Epidermal melanocyte (primary cell): Measurements from ENCODE around the gene ZNF768.
"Not testable (repeated sequence)": the region's sequence is repeated elsewhere in the genome, so short reads cannot be mapped to it uniquely, and the experiment has no call there.

Experiments used
- DNase-seq: peaks from one replicate; pipeline ENCODE4 v3.0.0; 2011; ENCODE audit warnings: low spot score; ENCODE audit not compliant: insufficient read length

The ZNF768 gene

DNA sequence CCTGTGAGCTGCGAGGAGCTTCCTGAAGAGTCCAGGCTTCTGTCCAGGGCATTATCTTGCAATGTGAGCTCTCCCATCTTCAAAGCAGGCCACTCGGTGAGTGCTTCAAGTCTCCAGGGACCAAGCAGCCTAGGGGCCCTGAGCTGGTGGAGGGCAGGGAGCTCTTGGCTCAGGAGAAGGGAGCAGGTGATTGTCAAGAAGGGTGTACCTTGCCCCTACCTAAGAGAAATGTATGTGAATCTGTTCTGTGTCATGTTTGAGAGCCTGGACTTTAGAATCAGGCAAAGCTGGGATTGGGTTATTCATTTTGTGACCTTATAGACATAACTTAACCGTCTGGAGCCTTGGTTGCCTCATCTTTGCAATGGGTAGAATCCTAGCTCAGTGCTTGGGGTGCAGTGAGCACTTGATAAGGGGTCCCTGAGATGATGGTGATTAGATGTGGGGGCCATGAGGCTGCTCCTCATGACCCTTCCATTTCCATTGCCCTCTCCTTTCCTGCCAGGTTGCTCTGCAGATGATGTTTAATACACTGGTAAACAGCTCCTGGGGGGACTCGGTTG, 15.9 kb downstream of the ZNF768 start:
- DNase-seq, result no peak

DNA sequence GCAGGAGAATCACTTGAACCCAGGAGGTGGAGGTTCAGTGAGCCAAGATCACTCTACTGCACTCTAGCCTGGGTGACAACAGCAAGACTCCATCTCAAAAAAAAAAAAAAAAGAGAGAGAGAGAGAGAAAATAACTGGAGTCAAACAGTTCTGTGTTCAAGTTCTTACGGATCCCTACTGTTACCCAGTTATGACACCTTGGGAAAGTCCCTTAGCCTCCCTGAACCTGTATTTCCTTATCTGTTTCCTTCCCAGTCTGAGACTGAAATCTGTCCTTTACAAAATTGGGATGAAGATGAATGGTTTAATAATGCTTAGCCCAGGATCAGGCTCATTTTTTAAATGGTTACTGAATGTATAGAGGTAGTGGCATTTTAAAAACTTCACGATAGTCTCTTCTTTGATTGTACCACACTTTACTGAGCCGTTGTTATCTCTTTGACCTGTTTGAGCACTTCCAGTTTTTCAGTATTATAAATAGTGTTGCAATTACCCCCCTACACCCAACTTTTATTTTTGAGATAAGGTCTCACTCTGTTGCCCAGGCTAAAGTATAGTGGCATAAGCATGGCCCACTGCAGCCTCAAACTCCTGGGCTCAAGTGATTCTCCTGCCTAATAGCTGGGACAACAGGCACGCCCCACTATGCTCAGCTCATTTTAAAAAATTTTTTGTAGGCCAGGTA, 17.1 kb downstream of the ZNF768 start:
- no peak for DNase-seq

DNA sequence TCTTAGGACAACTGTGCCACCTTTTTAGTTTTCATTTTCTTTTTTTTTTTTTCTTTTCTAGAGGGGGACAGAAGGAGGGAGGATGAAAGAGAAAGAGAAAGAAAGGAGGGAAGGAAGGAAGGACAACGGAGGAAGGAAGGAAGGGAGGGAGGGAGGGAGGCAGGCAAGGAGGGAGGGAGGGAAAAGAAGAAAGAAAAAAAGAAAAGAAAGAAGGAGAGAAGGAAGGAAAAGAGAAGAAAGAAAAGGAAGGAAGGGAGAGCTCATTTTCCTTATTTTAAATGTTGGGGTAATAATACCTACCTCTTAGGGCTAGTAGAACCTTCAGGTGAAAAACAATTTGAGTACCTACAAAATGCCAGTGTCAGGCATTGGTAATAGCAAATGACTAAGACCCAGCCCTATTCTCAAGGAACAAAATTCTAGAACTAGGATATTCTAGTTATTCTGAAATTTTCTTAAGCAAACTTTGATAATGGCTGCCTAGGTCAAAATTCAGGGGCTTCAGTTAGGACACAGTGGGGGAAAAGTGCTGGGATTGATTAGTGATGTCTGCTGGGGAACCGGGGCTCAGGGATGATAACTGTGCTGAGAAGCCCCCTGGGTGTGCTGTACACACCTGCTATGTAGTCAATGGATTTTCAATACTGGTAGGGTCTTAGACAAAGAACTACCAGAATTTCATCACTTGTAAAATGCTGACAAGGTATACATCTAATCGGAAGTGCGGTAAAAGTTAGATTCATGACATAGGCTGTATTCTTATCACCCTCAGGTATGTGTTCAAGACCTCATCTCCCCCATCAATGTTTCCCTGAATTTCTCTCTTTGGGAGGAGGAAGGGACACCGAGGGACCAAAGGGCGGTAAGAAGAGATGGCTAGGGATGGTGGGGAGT, 22.7 kb downstream of the ZNF768 start:
- DNase-seq, result no peak

DNA sequence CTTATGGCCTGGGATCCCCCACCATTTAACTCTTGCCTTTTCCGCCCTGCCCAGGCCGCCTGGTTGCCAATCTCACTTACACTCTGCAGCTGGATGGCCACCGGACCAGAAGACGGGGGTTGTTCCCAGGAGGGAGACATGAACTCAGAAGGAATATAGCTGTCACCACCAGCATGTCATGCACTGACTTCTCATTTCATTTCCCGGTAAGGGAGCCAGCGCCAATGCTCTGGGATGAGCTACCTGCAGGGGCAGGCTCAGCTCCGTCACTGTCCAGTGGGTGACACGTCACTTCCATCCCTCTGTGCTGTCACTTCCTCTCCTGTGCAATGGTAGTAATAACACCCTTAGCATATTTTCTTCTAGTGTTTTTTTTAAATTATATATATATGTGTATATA, 27.1 kb downstream of the ZNF768 start:
- no peak for DNase-seq

DNA sequence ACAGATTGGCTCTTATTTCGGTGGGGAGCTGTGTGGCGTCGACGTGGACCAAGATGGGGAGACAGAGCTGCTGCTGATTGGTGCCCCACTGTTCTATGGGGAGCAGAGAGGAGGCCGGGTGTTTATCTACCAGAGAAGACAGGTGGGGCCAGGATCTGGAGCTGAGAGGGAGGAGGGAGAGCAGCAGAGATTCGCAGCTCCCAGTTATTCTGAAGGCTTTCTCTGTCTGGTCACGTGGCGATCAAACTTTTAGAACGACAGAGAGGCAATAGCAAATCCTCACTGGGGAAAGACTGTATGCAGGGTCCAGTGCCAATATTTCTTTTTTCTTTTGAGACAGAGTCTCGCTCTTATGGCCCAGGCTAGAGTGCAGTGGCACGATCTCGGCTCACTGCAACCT, 31.7 kb downstream of the ZNF768 start:
- no peak for DNase-seq

DNA sequence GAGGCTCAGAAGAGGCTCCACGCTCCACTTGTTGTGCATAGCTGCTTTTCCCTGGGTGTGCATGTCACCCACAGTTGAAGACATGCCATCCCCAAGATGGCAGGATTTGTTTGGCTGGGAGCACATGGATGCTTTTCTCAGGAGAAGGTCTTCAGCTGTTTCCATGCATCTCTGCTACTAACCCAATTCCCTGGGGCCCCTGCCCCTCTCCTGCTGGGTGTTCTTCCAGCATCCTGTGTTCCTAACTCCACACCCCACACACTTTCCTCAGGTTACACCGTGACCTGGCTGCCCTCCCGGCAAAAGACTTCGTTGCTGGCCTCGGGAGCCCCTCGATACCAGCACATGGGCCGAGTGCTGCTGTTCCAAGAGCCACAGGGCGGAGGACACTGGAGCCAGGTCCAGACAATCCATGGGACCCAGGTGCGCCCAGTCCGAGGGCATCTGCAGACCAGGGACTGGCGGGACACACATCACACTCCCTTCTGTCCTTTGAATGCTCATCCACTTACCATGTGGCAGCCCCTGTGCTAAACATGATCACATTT, 32.4 kb downstream of the ZNF768 start:
- no peak for DNase-seq

DNA sequence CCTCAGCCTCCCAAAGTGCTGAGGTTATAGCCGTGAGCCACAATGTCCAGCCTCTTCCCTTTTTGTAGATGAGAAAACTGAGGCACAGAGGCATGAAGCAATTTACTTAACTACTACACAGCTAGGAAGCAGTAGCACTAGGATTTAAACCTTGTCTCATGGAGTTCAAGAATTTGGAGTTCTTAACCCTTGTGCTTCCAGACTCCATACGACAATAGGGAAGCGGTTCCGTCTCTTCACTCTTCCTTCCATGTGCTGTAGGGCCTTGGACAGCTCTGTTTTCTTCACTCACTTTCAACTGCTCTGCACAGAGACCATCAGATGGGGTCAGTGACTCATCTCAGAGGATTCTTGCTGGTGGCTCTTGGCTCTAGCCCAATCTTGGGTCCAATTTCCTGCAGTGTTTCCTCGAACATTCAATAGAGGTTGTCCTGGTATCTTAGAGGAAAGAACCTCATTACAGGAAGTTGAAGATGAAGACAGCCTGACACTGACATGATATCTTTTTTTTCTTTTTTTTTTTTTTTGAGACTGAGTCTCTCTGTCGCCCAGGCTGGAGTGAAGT, 34.5 kb downstream of the ZNF768 start:
- peak; percentile 51 for DNase-seq

DNA sequence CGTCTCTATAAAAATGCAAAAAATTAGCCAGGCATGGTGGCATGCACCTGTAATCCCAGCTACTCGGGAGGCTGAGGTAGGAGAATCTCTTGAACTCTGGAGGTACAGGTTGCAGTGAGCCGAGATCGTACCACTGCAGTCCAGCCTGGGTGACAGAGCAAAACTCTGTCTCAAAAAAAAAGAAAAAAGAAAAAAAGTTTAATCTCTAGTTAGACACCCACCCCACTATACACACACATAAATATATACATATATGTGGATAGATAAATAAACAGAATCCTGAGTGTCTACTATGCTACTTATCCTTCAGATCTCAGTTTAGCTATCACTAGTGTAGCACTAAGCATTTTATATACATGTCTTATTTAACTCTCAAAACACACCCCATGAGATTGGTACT, 35.1 kb downstream of the ZNF768 start:
- no peak for DNase-seq

DNA sequence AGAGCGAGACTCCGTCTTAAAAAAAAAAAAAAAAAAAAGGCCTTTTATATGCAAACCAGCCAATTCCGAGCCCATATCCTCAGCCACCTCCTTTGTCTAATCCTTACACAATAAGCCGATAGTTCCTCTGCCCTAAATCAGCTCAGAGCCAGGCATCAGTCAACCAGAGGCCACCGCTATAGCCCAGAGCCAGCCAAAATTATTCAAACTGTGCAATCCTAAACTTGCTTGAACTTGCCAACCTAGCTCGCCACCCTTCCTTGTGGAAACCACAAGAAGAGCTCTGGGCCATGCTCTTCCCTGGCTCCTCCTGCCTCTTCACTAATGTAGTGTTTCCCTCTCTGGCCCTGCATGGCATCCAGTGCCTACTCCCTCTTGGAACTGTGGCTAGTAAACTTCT, 36.2 kb downstream of the ZNF768 start:
- no peak for DNase-seq

DNA sequence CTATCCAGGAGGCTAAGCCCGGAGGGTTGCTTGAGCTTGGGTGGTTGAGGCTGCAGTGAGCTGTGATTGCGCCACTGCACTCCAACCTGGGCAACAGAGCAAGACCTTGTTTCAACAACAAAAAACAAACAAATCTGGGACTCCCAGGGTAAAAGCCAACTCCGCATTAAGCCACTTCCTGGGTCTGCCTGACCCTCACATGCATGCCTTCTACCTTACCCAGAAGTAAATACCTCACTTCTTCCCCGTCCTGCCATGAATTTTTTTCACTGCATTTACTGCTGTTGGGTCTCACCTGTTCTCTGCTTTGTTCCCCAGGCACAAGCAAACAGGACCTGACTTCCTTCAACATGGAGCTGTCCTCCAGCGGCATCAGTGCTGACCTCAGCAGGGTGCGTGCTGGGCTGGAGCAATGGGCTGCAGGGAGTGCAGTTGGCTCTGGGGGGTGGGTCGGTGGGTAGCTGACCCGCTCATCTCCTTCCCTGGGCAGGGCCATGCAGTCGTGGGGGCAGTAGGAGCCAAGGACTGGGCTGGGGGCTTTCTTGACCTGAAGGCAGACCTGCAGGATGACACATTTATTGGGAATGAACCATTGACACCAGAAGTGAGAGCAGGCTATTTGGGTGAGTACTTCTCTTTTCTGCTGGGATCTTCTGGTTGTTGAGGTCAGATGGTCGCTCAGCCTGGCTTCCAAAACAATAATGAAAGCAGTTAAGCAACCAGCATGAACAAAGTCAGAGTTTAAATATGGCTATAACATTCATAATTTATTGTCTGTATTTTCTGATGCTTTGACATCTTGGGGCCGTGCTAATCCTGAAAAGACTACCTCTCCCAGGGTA, 37.4 kb downstream of the ZNF768 start:
- DNase-seq, result no peak

DNA sequence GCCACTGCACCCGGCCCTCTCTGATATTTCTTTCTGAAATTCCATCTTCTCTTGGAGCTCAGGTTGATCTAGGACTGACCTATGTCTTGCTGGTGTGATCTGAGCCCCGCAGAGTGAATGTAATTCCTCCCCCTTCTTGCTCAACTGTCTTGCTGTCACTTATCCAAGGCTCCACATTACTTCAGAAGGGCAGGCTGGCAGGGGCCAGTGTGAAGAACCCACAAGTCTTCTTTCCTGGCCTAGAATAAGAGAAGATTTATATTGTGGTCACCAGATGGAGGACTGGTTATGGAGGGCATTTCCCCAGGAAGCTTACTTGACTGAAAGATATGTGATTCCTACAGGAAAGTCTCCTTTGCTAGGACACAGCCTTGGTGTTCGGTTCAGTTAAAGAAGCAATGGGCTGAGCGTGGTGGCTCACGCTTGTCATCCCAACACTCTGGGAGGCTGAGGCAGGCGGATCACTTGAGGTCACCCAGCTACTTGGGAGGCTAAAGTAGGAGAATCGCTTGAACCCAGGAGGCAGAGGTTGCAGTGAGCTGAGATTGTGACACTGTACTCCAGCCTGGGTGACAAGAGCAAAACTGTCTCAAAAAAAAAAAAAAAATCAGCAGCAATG, 40.4 kb downstream of the ZNF768 start:
- DNase-seq, result no peak

DNA sequence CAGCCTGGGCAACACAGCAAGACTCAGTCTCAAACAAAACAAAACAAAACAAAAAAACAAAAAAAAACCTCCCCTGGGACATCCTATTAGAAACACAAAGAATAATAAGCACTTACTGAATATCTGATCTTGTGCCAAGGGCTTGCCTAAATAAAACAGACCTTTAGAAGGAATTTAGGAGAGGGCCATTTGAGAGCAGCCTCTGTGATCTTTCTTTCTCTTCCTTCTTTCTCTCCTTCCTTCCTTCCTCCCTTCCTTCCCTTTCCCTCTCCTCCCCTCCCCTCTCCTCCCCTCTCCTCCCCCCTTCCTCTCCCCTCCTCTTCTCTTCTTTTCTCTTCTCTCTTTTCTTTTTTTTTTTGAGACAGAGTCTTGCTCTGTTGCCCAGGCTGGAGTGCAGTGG, 41.5 kb downstream of the ZNF768 start:
- DNase-seq, result no peak

DNA sequence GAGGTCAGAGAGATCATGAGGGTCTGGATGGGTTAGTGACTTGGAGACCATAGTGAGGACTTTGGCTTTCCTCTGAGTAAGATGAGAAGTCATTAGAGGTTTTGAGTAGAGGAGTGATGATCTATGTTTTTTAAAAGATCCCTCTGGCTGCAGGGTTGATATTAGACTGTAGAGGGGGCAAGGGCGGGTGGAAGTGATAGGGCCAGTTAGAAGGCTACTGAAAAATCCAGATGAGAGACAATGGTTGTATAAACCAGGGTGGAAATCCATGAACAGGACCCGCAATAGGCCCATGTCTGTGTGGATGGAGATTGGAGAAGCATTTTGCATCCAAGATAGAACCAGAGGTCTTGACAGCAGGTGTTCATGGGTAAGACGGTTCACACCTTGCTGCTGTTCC, 44.0 kb downstream of the ZNF768 start:
- DNase-seq, result no peak

DNA sequence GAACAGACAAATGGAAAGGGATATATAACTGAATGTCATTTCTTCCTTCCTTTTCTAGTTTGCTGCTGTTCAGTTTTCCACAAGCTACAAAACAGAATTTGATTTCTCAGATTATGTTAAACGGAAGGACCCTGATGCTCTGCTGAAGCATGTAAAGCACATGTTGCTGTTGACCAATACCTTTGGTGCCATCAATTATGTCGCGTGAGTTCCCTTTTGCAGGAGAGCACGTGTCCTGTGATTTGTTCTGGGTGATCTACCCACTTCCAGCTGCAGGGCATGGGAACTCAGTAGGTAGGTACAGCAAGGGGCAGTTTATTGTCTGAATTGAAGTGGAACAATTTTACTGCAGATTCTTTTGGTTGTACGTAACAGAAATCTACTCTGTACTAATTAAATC, 45.0 kb downstream of the ZNF768 start:
- DNase-seq, result no peak

DNA sequence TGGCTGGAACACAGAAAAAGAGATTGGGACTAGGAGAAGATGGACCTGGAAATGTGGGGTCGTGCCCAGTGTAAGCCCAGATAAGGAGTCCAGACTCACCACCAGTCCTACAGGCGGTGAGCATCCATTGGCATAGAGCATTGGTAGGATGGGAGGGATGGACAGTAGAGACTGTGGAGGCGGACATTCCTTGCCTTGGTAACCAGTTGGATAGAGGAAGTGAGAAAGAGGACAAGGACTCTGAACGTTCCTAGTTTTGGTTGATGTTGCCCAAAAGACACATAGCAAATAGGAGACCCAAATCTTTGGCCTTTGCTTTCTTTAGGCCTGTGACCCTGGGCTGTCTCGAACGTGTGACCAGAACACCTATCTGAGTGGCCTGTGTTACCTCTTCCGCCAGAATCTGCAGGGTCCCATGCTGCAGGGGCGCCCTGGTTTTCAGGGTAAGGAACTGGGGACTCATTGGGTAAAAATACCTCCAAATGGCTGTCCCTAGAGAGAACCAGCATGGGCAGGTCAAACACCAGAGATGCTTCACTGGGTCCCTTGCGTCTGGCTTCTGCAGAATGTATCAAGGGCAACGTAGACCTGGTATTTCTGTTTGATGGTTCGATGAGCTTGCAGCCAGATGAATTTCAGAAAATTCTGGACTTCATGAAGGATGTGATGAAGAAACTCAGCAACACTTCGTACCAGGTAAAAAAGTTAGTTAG, 47.4 kb downstream of the ZNF768 start:
- DNase-seq, result no peak

DNA sequence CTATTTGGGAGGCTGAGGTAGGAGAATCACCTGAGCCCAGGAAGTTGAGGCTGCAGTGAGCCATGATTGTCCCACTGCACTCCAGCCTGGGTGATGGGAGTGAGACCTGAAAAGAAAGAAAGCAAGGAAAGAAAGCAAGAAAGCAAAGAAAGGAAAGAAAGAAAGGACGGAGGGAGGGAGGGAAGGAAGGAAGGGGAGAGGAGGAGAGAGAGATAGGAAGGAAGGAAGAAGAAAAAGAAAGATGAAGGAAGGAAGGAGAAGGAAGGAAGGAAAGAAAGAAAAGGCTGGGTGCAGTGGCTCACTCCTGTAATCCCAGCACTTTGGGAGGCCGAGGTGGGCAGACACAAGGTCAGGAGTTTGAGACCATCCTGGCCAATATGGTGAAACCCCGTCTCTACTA, 48.6 kb downstream of the ZNF768 start:
- not testable (repeated sequence) for DNase-seq

DNA sequence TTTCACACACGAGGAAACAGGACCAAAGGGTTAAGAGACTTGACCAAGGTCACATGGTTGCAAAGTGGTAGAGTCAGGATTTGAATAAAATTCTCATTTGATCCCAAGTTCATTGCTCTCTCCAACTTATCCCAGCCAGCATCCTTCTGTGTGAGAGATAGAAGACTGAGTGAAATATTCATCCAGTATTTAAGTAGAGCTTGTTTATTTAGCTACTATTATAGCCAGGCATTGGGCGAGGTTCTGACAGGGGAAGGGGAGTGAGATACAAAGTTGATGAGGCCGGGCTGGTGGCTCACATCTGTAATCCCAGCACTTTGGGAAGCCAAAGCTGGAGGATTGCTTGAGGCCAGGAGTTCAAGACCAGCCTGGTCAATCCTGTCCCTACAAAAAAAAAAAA, 49.4 kb downstream of the ZNF768 start:
- DNase-seq, result no peak

DNA sequence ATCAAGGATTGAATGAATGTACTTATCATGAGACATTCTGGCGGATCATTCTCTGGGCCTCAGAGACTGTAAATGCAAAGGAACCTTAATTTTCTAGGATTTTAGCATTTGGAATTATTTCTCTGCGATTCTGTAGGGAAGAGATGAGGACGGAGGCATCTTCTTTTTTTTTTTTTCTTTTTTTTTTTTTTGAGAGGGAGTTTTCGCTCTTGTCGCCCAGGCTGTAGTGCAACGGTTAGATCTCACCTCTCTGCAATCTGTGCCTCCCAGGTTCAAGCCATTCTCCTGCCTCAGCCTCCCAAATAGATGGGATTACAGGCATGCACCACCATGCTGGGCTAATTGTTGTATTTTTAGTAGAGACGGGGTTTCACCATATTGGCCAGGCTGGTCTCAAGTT, 51.7 kb downstream of the ZNF768 start:
- DNase-seq, result no peak

DNA sequence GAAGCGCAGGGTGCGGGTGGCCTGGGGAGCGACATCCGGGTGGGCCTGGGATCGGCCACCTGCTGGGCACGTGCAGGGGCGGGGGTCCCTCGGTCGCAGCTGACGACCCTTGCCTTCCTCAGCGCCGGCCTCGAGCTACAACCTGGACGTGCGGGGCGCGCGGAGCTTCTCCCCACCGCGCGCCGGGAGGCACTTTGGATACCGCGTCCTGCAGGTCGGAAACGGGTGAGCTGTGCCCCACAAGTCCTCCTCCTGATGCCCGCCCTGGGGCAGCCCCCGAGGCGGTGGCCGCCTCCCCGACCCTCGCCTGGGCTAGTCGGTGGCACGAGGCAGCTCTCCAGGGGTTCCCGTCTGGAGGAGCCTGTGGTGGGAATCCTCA, 52.3 kb downstream of the ZNF768 start:
- no peak for DNase-seq
